HepG2 (cell line): Measurements from ENCODE around the gene MRPL18. TPM values are rescaled to one million over a fixed set of nuclear protein-coding genes. Genes with fewer than 3 reads are reported as not detected.
A peak's percentile ranks its signal among the peaks of the same experiment; 100 is the strongest.

ENCODE experiments used
- ARID2 ChIP-seq: sonication (generic); formaldehyde crosslinking; IDR thresholded peaks from 2 replicates; pipeline ENCODE4 v1.8.1; 2022; ENCODE audit warnings: mild to moderate bottlenecking, missing genetic modification reagents, borderline replicate concordance
- DBP ChIP-seq: sonication (generic); formaldehyde crosslinking; IDR thresholded peaks from 2 replicates; pipeline ENCODE4 v1.4.0; 2020; ENCODE audit warnings: missing genetic modification reagents; ENCODE audit errors: not compliant biosample characterization
- FOXP1 ChIP-seq, 2 experiments: fragments of 450-650 bp in 1 of 2; IDR thresholded peaks; 2 replicates each; pipeline ENCODE4 v1.6.1; 2017 to 2018; ENCODE audit warnings: antibody characterized with exemption in 1 of 2
- GMEB1 ChIP-seq: sonication (generic); formaldehyde crosslinking; IDR thresholded peaks from 2 replicates; pipeline ENCODE4 v1.5.1; 2020; ENCODE audit warnings: missing genetic modification reagents, mild to moderate bottlenecking, borderline replicate concordance
- HHEX ChIP-seq: IDR thresholded peaks from 2 replicates; pipeline ENCODE4 v1.6.1; 2016; ENCODE audit warnings: control low read depth
- KLF6 ChIP-seq: IDR thresholded peaks from 2 replicates; pipeline ENCODE4 v1.8.0; 2016; ENCODE audit warnings: missing biosample characterization, missing genetic modification reagents
- NFAT5 ChIP-seq: sonication (generic); formaldehyde crosslinking; IDR thresholded peaks from 2 replicates; pipeline ENCODE4 v1.4.0; 2020; ENCODE audit warnings: missing genetic modification reagents
- PLSCR1 ChIP-seq: sonication (generic); formaldehyde crosslinking; IDR thresholded peaks from 2 replicates; pipeline ENCODE4 v1.5.0; 2020; ENCODE audit warnings: missing genetic modification reagents, mild to moderate bottlenecking, borderline replicate concordance
- PTBP1 ChIP-seq: fragments of 200-400 bp; formaldehyde crosslinking; IDR thresholded peaks from 2 replicates; pipeline ENCODE4 v1.6.1; 2018; ENCODE audit warnings: low read length, low read depth; ENCODE audit not compliant: poor library complexity, severe bottlenecking
- TRIM22 ChIP-seq: fragments of 450-650 bp; IDR thresholded peaks from 2 replicates; pipeline ENCODE4 v1.6.1; 2017
- ZBTB37 ChIP-seq: sonication (generic); formaldehyde crosslinking; IDR thresholded peaks from 2 replicates; pipeline ENCODE4 v1.4.0; 2020; ENCODE audit warnings: mild to moderate bottlenecking, missing genetic modification reagents
- ZGPAT ChIP-seq: IDR thresholded peaks from 2 replicates; pipeline ENCODE4 v1.6.1; 2016; ENCODE audit warnings: mild to moderate bottlenecking
- ZNF12 ChIP-seq: sonication (generic); formaldehyde crosslinking; IDR thresholded peaks from 2 replicates; pipeline ENCODE4 v1.5.0; 2020; ENCODE audit warnings: missing genetic modification reagents
- ZNF558 ChIP-seq: sonication (generic); formaldehyde crosslinking; IDR thresholded peaks from 2 replicates; pipeline ENCODE4 v1.9.0; 2022; ENCODE audit warnings: mild to moderate bottlenecking, missing genetic modification reagents, borderline replicate concordance
- polyA plus RNA-seq, 8 experiments: library from polyadenylated mRNA; depleted of rRNA in 3 of 8; stranded (reverse) in 7 of 8; unstranded in 1 of 8; fragments of >200 nt; fragmentation: Illumina TruSeq in 4 of 8; extraction: Trizol in 4 of 8; gene quantifications; 2 replicates each; pipeline versions ENCODE4 v1.2.1 to v1.2.3, GENCODE V29; 2011 to 2016; ENCODE audit warnings: low read depth in 4 of 8, missing spikeins in 1 of 8, mixed read lengths in 1 of 8; ENCODE audit not compliant: insufficient read depth in 1 of 8
- total RNA-seq, 5 experiments: library from RNA; depleted of rRNA; stranded (reverse); fragments of >200 nt; fragmentation: Illumina TruSeq; extraction: Trizol; gene quantifications; 2 replicates each; pipeline ENCODE4 v1.2.3, GENCODE V29; 2016; ENCODE audit warnings: low read depth in 1 of 5

The MRPL18 gene
- total and polyA plus RNA-seq, 2 of the 13 experiments (the other 11 are each of a cell fraction or from before 2014, with no cell fraction given), result 85.6 to 176 TPM

- TF ChIP-seq NFAT5 (CRISPR knock-in tag) (peak; percentile 73; the same call in 1 of the 2 replicates), ZGPAT (peak; percentile 82), ZBTB37 (CRISPR knock-in tag) (no peak), PTBP1 (no peak), KLF6 (CRISPR knock-in tag) (0 out of 2 replicates have a peak, but pooled peaks have one; percentile 70), HHEX (CRISPR knock-in tag) (0 out of 2 replicates have a peak, but pooled peaks have one; percentile 14), FOXP1 (IDR thresholded peaks at IDR 0.05) (peak; percentile 55; the same call in 1 of the 2 replicates), FOXP1 (CRISPR knock-in tag; IDR thresholded peaks at IDR 0.05) (peak; percentile 58), PLSCR1 (CRISPR knock-in tag) (no peak), GMEB1 (CRISPR knock-in tag) (no peak), ARID2 (CRISPR knock-in tag) (no peak), ZNF12 (CRISPR knock-in tag) (no peak), ZNF558 (CRISPR knock-in tag) (peak; percentile 77; the same call in 1 of the 2 replicates), DBP (CRISPR knock-in tag) (no peak), TRIM22 (no peak)
Observed at GRCh38 chr6:159789377-159790148, 704 bp upstream of the MRPL18 start, which contains the start of gene TCP1 (continued).
